ENCODE measurements around the gene FRYL.
A peak's percentile ranks its signal among the peaks of the same experiment; 100 is the strongest.
"Not testable (repeated sequence)": the region's sequence is repeated elsewhere in the genome, so short reads cannot be mapped to it uniquely, and the experiment has no call there.

The FRYL gene

GRCh38 chr4:48746608-48747362, 33.3 kb downstream of the FRYL start:
- DNase-seq (ENCODE audit: low spot score) = no peak

GRCh38 chr4:48745223-48745622, 34.9 kb downstream of the FRYL start:
- DNase-seq (ENCODE audit: low spot score) = not testable (repeated sequence)

GRCh38 chr4:48742412-48742811, 37.7 kb downstream of the FRYL start:
- peak; percentile 12 for DNase-seq (ENCODE audit: low spot score)

GRCh38 chr4:48739560-48740019, 40.5 kb downstream of the FRYL start:
- no peak for DNase-seq (ENCODE audit: low spot score)

GRCh38 chr4:48738856-48739255, 41.2 kb downstream of the FRYL start:
- no peak for DNase-seq (ENCODE audit: low spot score)

GRCh38 chr4:48728906-48729496, 51.1 kb downstream of the FRYL start:
- DNase-seq (ENCODE audit: low spot score) = not testable (repeated sequence)

GRCh38 chr4:48727666-48728459, 52.2 kb downstream of the FRYL start:
- no peak for DNase-seq (ENCODE audit: low spot score)

- DNase-seq (ENCODE audit: low spot score) = no peak
These were observed 54.7 kb downstream of the FRYL start for GRCh38 chr4:48725414-48725813.

GRCh38 chr4:48722509-48723446, 57.3 kb downstream of the FRYL start:
- no peak for DNase-seq (ENCODE audit: low spot score)

- DNase-seq (ENCODE audit: low spot score) = no peak
These were observed 59.6 kb downstream of the FRYL start for GRCh38 chr4:48720459-48720858.

GRCh38 chr4:48718818-48719465, 61.1 kb downstream of the FRYL start:
- DNase-seq (ENCODE audit: low spot score) = no peak

GRCh38 chr4:48716285-48716684, 63.8 kb downstream of the FRYL start:
- DNase-seq (ENCODE audit: low spot score) = not testable (repeated sequence)

- DNase-seq (ENCODE audit: low spot score) = peak; percentile 20
These were observed 69.5 kb downstream of the FRYL start for GRCh38 chr4:48710446-48711209.

- no peak for DNase-seq (ENCODE audit: low spot score)
These were observed 70.2 kb downstream of the FRYL start for GRCh38 chr4:48709901-48710300.

- DNase-seq (ENCODE audit: low spot score) = no peak
These were observed 71.5 kb downstream of the FRYL start for GRCh38 chr4:48708610-48709009.

- no peak for DNase-seq (ENCODE audit: low spot score)
These were observed 73.3 kb downstream of the FRYL start for GRCh38 chr4:48706736-48707135.

GRCh38 chr4:48705609-48706008, 74.5 kb downstream of the FRYL start:
- no peak for DNase-seq (ENCODE audit: low spot score)

GRCh38 chr4:48704091-48704802, 75.8 kb downstream of the FRYL start:
- DNase-seq (ENCODE audit: low spot score) = no peak

GRCh38 chr4:48699475-48699874, 80.6 kb downstream of the FRYL start:
- DNase-seq (ENCODE audit: low spot score) = no peak
